B cell (primary cell): ENCODE data around the gene TFF2.

ENCODE experiments used
- CTCF ChIP-seq: fragments of 200-600 bp; IDR thresholded peaks from one replicate; pipeline ENCODE4 v1.8.0; 2022; ENCODE audit warnings: antibody characterized with exemption, mild to moderate bottlenecking
- EZH2 ChIP-seq: IDR thresholded peaks from 2 replicates; pipeline ENCODE4 v1.6.1; 2012; ENCODE audit warnings: borderline replicate concordance, low read depth, mild to moderate bottlenecking, moderate library complexity, low read length; ENCODE audit not compliant: insufficient read depth, poor library complexity, severe bottlenecking

GRCh38 chr21:42391297-42391696 lies 40.5 kb upstream of the TFF2 start:
- TF ChIP-seq CTCF (no peak), EZH2 (no peak)
